Measurements from ENCODE around the gene LRRC3B.

The LRRC3B gene

GRCh38 chr3:26634601-26635000 lies 12.0 kb downstream of the LRRC3B start:
- no peak for DNase-seq

- DNase-seq = no peak
Measured at GRCh38 chr3:26636096-26636727, 13.6 kb downstream of the LRRC3B start.

GRCh38 chr3:26637698-26638097 lies 15.1 kb downstream of the LRRC3B start:
- DNase-seq = no peak

GRCh38 chr3:26638113-26638512 lies 15.5 kb downstream of the LRRC3B start:
- no peak for DNase-seq

- DNase-seq = no peak
Measured at GRCh38 chr3:26639339-26639738, 16.8 kb downstream of the LRRC3B start.

- DNase-seq = no peak
Measured at GRCh38 chr3:26647078-26647477, 24.5 kb downstream of the LRRC3B start.

GRCh38 chr3:26648461-26648860 lies 25.9 kb downstream of the LRRC3B start:
- no peak for DNase-seq

- DNase-seq = no peak
Measured at GRCh38 chr3:26652164-26652563, 29.6 kb downstream of the LRRC3B start.

GRCh38 chr3:26653811-26654425 lies 31.3 kb downstream of the LRRC3B start:
- DNase-seq = no peak

GRCh38 chr3:26655231-26655630 lies 32.7 kb downstream of the LRRC3B start:
- DNase-seq = no peak

GRCh38 chr3:26657348-26657976 lies 34.9 kb downstream of the LRRC3B start:
- DNase-seq = no peak

GRCh38 chr3:26668171-26668570 lies 45.6 kb downstream of the LRRC3B start:
- DNase-seq = no peak

GRCh38 chr3:26668696-26669095 lies 46.1 kb downstream of the LRRC3B start:
- no peak for DNase-seq

- no peak for DNase-seq
Measured at GRCh38 chr3:26675336-26675735, 52.8 kb downstream of the LRRC3B start.

- no peak for DNase-seq
Measured at GRCh38 chr3:26681632-26682031, 59.1 kb downstream of the LRRC3B start.

- no peak for DNase-seq
Measured at GRCh38 chr3:26682406-26682805, 59.8 kb downstream of the LRRC3B start.

- no peak for DNase-seq
Measured at GRCh38 chr3:26683902-26684301, 61.3 kb downstream of the LRRC3B start.

- DNase-seq = no peak
Measured at GRCh38 chr3:26687466-26687865, 64.9 kb downstream of the LRRC3B start.

- DNase-seq = no peak
Measured at GRCh38 chr3:26699553-26699952, 77.0 kb downstream of the LRRC3B start.

- no peak for DNase-seq
Measured at GRCh38 chr3:26703519-26703918, 80.9 kb downstream of the LRRC3B start.

GRCh38 chr3:26704736-26705135 lies 82.2 kb downstream of the LRRC3B start:
- DNase-seq = no peak

- no peak for DNase-seq
Measured at GRCh38 chr3:26708501-26708900, 85.9 kb downstream of the LRRC3B start.

GRCh38 chr3:26712211-26713026 lies 89.8 kb downstream of the LRRC3B start:
- no peak for DNase-seq

GRCh38 chr3:26713091-26713490 lies 90.5 kb downstream of the LRRC3B start:
- DNase-seq = no peak
